Activated T-helper 17 cell treated with anti-CD3 and anti-CD28 coated beads, Interleukin-2, amount 50 U/mL, for 72 hours (primary cell): Measurements from ENCODE around the gene MAGEA2. TPM values are rescaled to one million over a fixed set of nuclear protein-coding genes. Genes with fewer than 3 reads are reported as not detected.
"Not testable (repeated sequence)": the region's sequence is repeated elsewhere in the genome, so short reads cannot be mapped to it uniquely, and the experiment has no call there.

ENCODE experiments used
- ATAC-seq: fragments of 150-1000 bp; cut with Tn5 transposase; replicated peaks from 2 replicates; pipeline ENCODE4 v1.10.0; 2021; ENCODE audit warnings: mild to moderate bottlenecking, moderate library complexity
- H3K27ac Mint-ChIP-seq: one replicate; pipeline ENCODE4 v1.8.0; 2022; ENCODE audit warnings: mixed read lengths
- H3K27me3 Mint-ChIP-seq: one replicate; pipeline ENCODE4 v1.8.0; 2022; ENCODE audit warnings: mixed read lengths
- H3K36me3 Mint-ChIP-seq: one replicate; pipeline ENCODE4 v1.8.0; 2022; ENCODE audit warnings: low read depth, mild to moderate bottlenecking, mixed read lengths
- H3K4me1 Mint-ChIP-seq: one replicate; pipeline ENCODE4 v1.8.0; 2022; ENCODE audit warnings: mixed read lengths
- H3K4me3 Mint-ChIP-seq: one replicate; pipeline ENCODE4 v1.8.0; 2022; ENCODE audit warnings: mild to moderate bottlenecking, mixed read lengths
- H3K9me3 Mint-ChIP-seq: one replicate; pipeline ENCODE4 v1.8.0; 2022; ENCODE audit warnings: mixed read lengths
- total RNA-seq, 2 donors: library from RNA; stranded (reverse); gene quantifications; one replicate each; pipeline ENCODE4 v1.2.3, GENCODE V29; 2022

Gene MAGEA2, protein sequence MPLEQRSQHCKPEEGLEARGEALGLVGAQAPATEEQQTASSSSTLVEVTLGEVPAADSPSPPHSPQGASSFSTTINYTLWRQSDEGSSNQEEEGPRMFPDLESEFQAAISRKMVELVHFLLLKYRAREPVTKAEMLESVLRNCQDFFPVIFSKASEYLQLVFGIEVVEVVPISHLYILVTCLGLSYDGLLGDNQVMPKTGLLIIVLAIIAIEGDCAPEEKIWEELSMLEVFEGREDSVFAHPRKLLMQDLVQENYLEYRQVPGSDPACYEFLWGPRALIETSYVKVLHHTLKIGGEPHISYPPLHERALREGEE
- total RNA-seq: not detected

DNA sequence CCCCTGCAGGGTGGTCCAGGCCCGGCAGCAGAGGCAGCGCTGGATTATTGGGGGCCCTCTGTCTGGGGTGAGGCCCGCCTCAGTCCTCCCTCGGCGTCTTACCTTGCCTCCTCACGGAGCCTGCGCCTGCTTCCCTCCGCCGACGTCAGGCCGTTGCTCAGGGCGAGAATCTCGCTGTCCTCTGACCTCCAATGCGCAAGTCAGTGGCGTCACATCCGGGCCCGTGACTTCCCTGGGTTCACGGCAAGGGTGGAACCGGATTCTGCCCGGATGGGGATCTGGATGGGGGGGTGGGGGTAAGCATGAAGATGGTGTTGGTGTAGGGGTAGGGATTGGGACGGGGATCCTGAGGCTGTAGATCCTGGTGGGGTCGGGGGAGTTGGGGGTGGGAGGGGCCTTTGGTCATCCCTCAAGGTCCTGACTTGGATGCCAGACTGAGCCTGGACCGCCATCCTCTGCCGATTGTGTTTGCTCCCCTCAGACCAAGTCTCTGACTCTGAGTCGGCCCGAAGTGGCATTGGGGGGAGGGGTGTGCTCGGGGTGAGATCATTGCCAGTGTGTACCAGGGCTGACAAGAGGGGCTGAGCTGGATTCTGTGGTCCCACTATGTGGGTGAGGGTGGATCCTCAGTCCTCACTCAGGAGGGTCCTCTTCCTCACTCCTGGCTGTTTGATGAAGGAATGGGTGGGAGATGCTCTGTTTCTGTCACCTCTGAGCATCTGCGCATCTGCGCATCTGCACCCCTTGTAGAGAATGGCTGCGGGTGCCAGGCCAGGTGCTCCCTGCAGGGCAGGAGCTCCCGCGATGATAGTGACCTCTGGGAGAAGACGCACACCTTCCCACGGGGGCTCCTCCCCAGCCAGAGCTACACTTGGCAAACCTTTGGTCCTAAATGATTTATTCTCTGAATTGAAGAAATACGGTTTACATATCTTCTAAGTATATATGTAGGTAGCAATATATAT, at the start of gene MAGEA2:
Gene MAGEA2 (minus strand): TSS at position 157 of the 965 bp plus-strand sequence. CDS start 2,479 bp downstream, outside the sequence.
- not testable (repeated sequence) for H3K4me1 Mint-ChIP-seq, H3K27ac Mint-ChIP-seq, H3K4me3 Mint-ChIP-seq, ATAC-seq, H3K36me3 Mint-ChIP-seq, H3K9me3 Mint-ChIP-seq, H3K27me3 Mint-ChIP-seq

DNA sequence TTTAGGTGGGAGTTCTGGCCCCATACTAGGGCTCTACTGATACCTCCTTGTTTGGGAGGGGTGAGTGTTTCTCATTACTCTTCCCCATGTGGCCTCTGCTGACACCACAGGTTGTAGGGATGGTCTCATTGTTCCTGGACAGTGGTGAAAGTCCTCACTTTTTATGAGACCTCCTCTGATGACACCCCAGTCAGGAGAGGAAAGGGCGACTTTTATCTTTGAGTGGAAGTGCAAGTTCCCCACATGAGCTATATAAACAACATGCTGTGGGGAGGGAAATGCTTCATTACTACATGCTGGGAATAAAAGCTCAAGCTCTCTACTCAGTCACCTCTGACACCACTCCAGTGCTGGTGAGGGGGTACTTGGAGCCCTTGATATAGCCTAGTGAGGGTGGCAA, 45.3 kb upstream of the MAGEA2 start:
- Mint-ChIP-seq H3K27ac (no peak overlapping the region), H3K9me3 (no peaks in the 10 kb centered on the region), H3K4me1 (no peaks in the 10 kb centered on the region), H3K36me3 (no peaks in the 10 kb centered on the region), H3K4me3 (no peak overlapping the region), H3K27me3 (no peaks in the 10 kb centered on the region)
- ATAC-seq: no peak

DNA sequence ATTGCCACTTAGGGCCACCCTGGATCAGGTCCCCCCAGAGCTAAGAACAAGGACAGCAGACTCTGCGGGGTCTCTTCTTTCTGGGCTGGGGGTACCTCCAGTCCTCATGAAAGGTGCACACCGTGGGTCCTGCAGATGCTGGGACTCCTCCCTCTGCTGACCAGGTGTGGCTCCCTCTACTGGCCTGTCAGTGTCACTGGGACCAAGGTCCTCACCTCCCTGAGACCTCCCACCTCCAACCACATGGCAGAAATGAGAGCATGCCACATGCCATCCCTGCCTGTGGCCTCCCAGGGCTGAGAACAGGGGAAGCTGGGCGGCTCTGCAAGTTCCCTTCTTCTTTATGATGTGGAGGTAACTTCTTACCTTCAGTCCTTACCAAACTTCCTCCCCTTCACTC, 33.4 kb upstream of the MAGEA2 start:
- not testable (repeated sequence) for H3K9me3 Mint-ChIP-seq, H3K27me3 Mint-ChIP-seq, H3K27ac Mint-ChIP-seq, ATAC-seq, H3K36me3 Mint-ChIP-seq, H3K4me3 Mint-ChIP-seq, H3K4me1 Mint-ChIP-seq

DNA sequence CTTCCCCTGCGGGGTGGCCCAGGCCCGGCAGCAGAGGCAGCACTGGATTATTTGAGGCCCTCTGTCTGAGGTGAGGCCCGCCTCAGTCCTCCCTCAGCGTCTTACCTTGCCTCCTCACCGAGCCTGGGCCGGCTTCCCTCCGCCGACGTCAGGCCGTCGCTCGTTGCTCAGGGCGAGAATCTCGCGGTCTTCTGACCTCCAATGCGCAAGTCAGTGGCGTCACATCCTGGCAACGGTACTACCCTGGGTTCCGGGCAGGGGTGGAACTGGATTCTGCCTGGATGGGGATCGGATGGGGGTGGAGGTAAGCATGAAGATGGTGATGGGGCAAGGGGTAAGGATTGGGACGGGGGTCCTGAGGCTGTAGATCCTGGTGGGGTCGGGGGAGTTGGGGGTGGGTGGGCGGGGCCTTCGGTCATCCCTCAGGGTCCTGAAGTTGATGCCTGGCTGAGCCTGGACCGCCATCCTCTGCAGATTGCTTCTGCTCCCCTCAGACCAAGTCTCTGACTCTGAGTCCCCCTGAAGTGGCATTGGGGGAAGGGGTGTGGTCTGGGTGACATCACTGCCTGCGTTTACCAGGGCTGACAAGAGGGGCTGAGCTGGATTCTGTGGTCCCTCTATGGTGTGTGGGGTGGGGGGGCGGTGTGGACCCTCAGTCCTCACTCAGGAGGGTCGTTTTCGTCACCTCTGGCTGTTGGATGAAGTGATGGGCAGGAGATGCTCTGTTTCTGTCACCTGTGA, 16.1 kb upstream of the MAGEA2 start, which contains the start of gene MAGEA6:
Gene MAGEA6 (minus strand): TSS at position 141 of the 741 bp plus-strand sequence. CDS start 2,039 bp downstream, outside the sequence.
- not testable (repeated sequence) for H3K4me3 Mint-ChIP-seq, H3K36me3 Mint-ChIP-seq, ATAC-seq, H3K27me3 Mint-ChIP-seq, H3K27ac Mint-ChIP-seq, H3K9me3 Mint-ChIP-seq, H3K4me1 Mint-ChIP-seq

DNA sequence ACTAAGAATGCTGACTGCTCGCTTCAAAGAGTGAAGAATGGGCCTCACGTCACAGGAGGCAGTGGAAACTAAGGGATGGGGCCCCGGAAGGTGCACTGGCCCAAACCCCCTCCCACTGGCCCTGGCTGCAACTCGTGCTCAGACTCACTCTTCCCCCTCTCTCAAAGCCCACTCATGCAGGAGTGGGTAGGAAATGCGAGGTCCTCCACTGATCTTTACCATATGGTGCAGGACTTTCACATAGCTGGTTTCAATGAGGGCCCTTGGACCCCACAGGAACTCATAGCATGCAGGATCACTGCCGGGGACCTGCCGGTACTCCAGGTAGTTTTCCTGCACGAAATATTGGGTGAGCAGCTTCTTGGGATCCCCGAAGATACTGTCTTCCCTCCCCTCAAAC, 12.9 kb upstream of the MAGEA2 start:
- not testable (repeated sequence) for H3K4me1 Mint-ChIP-seq, ATAC-seq, H3K4me3 Mint-ChIP-seq, H3K9me3 Mint-ChIP-seq, H3K36me3 Mint-ChIP-seq, H3K27me3 Mint-ChIP-seq, H3K27ac Mint-ChIP-seq

DNA sequence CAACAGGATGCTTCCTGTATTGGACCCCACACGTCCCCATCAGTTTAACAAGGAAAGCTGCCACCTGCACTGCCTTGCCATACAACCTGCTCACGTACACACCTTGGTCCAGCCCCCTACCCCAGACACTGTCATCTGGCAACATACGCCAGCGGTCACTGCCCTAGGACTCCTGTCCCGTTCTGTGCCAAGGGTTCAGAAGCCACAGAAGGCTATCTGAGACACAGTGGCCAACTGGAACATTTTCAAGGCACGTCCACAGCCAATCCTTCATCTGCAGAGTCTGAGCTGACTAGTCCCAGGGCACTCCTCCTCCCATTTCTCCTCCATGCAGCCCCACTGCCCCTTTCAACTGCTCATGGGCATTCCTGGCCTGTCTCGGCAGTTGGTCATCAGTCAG, 7.9 kb upstream of the MAGEA2 start:
- not testable (repeated sequence) for H3K4me3 Mint-ChIP-seq, H3K27ac Mint-ChIP-seq, H3K4me1 Mint-ChIP-seq, H3K9me3 Mint-ChIP-seq, H3K27me3 Mint-ChIP-seq, H3K36me3 Mint-ChIP-seq, ATAC-seq

DNA sequence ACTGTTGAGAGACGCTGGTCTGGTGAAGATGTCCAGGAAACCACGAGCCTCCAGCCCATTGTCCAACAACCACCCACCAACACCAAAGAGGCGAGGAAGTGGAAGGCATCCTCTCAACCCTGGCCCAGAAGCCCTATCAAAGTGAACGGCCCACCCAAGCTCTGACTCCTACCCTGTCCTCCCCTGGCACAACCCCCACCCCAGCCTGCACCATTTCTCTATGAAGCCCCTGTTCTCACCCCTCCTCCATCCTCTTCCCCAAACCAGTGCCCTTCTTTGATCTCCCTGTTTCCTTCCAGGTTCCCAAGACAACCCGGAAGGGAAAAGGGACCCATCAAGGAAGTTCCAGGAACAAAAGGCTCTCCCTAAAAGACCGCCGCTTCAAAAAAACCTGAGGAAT, 5.9 kb upstream of the MAGEA2 start:
- H3K4me3 Mint-ChIP-seq, H3K27me3 Mint-ChIP-seq, ATAC-seq, H3K4me1 Mint-ChIP-seq, H3K36me3 Mint-ChIP-seq, H3K27ac Mint-ChIP-seq, H3K9me3 Mint-ChIP-seq: not testable (repeated sequence)

DNA sequence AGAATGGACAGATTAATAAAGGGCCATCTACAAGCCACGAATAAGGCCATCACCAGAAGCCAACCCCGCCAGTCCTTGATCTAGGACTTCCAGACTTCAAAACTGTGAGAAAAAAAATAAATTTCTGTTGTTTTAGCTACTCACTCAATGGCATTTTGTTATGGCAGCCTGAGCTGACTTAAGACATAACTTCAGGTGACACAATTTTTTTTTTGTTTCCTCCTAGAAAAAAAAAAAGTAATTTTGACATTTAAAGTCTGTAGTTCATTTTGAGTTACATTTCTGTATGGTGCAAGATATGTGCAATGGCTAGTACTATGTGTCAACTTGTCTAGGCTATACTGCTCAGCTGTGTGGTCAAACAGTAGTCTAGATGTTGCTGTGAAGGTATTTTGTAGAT, 5.3 kb upstream of the MAGEA2 start, which contains the start of gene CSAG3:
Gene CSAG3 (plus strand): TSS at position 301 of the 400 bp plus-strand sequence.
- H3K9me3 Mint-ChIP-seq, H3K27ac Mint-ChIP-seq, H3K4me1 Mint-ChIP-seq, ATAC-seq, H3K36me3 Mint-ChIP-seq, H3K4me3 Mint-ChIP-seq, H3K27me3 Mint-ChIP-seq: not testable (repeated sequence)

DNA sequence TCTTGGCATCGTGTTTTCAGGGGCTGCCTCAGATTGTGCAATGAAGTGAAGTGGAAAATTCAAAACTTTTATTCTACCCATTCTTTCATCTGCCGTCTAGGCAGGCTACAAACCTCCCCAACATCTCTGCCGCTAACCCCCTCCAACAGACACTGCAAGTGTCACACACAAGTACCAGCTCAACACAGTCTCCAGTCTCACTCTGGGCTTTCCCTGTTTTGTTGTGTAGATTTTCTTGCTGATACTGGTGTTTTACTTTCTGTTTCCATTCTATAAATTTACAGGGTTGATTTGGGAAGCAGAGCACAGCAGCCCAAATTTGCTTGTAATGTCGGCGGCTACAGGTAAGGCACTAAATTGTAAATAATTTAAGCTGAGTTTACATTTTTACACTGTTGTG, 1.2 kb upstream of the MAGEA2 start:
- not testable (repeated sequence) for H3K4me3 Mint-ChIP-seq, H3K27me3 Mint-ChIP-seq, H3K4me1 Mint-ChIP-seq, ATAC-seq, H3K27ac Mint-ChIP-seq, H3K36me3 Mint-ChIP-seq, H3K9me3 Mint-ChIP-seq

DNA sequence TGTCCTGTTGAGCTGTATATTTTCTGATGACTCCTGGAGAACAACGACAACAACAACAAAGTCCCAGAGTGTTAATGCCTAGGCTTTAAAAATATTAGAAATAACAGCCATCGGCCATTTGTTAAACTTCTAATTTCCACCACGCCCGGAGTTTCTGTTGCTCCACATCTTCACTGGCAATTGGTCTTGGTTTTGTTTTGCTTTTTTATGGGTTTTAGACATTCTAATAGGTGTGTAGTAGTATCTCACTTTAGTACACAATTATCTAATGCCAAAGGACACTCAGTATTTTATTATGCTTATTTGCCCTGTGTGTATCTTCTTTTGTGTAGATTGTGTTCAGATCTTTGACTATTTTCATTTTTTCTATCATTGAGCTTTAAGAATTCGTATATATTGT, 15.1 kb downstream of the MAGEA2 start:
- H3K4me3 Mint-ChIP-seq: no peak overlapping the region

DNA sequence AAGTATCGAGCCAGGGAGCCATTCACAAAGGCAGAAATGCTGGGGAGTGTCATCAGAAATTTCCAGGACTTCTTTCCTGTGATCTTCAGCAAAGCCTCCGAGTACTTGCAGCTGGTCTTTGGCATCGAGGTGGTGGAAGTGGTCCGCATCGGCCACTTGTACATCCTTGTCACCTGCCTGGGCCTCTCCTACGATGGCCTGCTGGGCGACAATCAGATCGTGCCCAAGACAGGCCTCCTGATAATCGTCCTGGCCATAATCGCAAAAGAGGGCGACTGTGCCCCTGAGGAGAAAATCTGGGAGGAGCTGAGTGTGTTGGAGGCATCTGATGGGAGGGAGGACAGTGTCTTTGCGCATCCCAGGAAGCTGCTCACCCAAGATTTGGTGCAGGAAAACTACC, 17.1 kb downstream of the MAGEA2 start:
- H3K4me3 Mint-ChIP-seq, H3K9me3 Mint-ChIP-seq, H3K27me3 Mint-ChIP-seq, H3K4me1 Mint-ChIP-seq, H3K36me3 Mint-ChIP-seq, H3K27ac Mint-ChIP-seq, ATAC-seq: not testable (repeated sequence)

More for the DNA sequence above, 15.1 kb downstream of the MAGEA2 start:
- Mint-ChIP-seq H3K27ac (no peak overlapping the region), H3K4me1 (no peaks in the 10 kb centered on the region), H3K27me3 (no peaks in the 10 kb centered on the region), H3K36me3 (no peaks in the 10 kb centered on the region), H3K9me3 (no peaks in the 10 kb centered on the region)
- no peak for ATAC-seq

DNA sequence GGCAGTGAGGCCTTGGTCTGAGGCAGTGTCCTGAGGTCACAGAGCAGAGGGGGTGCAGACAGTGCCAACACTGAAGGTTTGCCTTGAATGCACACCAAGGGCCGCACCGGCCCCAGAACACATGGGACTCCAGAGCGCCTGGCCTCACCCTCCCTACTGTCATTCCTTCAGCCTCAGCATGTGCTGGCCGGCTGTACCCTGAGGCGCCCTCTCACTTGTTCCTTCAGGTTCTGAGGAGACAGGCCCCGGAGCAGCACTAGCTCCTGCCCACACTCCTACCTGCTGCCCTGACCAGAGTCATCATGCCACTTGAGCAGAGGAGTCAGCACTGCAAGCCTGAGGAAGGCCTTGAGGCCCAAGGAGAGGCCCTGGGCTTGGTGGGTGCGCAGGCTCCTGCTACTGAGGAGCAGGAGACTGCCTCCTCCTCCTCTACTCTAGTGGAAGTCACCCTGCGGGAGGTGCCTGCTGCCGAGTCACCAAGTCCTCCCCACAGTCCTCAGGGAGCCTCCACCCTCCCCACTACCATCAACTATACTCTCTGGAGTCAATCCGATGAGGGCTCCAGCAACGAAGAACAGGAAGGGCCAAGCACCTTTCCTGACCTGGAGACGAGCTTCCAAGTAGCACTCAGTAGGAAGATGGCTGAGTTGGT, 17.7 kb downstream of the MAGEA2 start:
- Mint-ChIP-seq H3K36me3 (no peaks in the 10 kb centered on the region), H3K9me3 (no peaks in the 10 kb centered on the region), H3K27me3 (no peaks in the 10 kb centered on the region), H3K4me3 (no peak overlapping the region), H3K4me1 (no peaks in the 10 kb centered on the region), H3K27ac (no peak overlapping the region)
- ATAC-seq: no peak

DNA sequence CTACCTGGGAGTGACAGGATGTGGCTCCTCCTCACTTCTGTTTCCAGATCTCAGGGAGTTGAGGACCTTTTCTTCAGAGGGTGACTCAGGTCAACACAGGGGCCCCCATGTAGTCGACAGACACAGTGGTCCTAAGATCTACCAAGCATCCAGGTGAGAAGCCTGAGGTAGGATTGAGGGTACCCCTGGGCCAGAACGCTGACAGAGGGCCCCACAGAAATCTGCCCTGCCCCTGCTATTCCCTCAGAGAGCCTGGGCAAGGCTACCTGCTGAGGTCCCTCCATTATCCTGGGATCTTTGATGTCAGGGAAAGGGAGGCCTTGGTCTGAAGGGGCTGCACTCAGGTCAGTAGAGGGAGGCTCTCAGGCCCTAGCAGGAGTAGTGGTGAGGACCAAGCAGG, 18.5 kb downstream of the MAGEA2 start:
- ATAC-seq: no peak
- no peak overlapping the region for H3K27ac Mint-ChIP-seq
- no peak overlapping the region for H3K4me3 Mint-ChIP-seq
- no peaks in the 10 kb centered on the region for H3K4me1 Mint-ChIP-seq
- no peaks in the 10 kb centered on the region for H3K27me3 Mint-ChIP-seq
- H3K9me3 Mint-ChIP-seq: no peaks in the 10 kb centered on the region
- H3K36me3 Mint-ChIP-seq: no peaks in the 10 kb centered on the region
